ENCODE data around the gene RASAL2.
"Not testable (repeated sequence)": the region's sequence is repeated elsewhere in the genome, so short reads cannot be mapped to it uniquely, and the experiment has no call there.

The RASAL2 gene

GRCh38 chr1:178301141-178301540 lies 207.2 kb downstream of the RASAL2 start:
- no peak for DNase-seq

- DNase-seq = no peak
Measured at GRCh38 chr1:178307264-178307663, 213.4 kb downstream of the RASAL2 start.

DNA sequence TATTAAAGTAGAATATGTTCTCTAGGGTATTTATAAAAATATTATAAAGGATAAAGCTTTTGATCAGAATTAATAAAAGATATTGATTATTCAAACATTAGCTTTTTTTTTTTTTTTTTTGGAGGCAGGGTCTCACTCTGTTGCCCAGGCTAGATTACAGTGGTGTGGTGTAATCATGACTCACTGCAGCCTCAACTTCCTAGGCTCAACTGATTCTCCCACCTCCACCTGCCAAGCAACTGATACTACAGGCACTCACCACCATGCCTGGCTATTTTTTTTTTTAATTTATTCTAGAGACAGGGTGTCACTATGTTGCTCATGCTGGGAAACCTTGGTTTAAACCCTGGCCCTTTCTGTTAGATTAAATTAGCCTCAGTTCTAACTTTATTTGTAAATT lies 214.5 kb downstream of the RASAL2 start:
- no peak for DNase-seq

DNA sequence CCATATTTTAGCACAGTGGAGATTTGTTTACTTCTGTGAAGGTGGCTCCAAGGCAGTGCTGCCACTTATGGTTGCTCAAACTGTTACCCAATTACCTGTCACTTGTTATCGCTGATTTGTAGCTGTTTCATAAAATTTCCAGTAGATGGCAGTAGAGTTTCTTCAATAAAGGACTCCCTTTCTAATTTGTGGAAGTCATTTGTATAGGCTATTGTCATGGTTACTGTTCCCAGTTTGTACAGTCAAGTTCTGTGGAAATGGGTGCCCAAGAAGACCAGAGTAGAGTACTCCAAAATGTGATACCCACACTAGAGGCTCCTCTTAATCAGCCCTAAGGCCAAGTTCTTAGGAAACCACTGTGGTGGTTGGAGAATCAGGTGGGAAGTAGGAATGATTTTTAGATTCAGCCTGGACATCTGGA lies 216.8 kb downstream of the RASAL2 start:
- DNase-seq = no peak

DNA sequence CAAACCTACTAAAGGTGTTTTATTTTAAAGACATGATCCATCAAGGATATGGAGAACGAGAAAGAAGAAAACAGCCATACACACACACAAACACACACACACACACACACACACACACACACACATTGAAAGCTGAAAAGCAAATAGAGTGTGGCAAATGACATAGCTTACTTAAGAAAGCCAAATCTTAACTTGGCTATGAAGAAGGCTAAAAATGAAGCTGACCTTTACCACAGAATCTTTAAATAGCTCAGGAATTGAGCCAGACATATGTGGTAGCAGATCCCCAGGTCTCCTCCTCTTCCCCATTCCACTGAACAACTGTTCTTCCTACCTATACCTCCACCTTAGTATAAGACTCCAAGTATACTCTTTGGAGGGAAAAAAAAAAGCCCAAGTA lies 217.3 kb downstream of the RASAL2 start:
- DNase-seq = no peak

DNA sequence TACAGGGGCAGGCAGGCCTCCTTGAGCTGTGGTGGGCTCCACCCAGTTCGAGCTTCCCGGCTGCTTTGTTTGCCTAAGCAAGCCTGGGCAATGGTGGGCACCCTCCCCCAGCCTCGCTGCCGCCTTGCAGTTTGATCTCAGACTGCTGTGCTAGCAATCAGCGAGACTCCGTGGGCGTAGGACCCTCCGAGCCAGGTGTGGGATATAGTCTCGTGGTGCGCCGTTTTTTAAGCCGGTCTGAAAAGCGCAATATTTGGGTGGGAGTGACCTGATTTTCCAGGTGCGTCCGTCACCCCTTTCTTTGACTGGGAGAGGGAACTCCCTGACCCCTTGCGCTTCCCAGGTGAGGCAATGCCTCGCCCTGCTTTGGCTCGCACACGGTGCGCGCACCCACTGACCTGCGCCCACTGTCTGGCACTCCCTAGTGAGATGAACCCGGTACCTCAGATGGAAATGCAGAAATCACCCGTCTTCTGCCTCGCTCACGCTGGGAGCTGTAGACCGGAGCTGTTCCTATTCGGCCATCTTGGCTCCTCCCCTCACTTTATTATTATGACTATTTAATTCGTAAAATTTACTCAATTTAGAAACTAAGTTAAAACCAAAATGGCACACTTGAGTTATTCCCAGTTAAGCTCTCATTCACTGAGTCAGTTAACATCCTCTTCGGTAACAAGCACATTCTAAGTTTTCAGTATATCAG lies 226.5 kb downstream of the RASAL2 start:
- not testable (repeated sequence) for DNase-seq

- no peak for DNase-seq
Measured at GRCh38 chr1:178323067-178323466, 229.2 kb downstream of the RASAL2 start.

- no peak for DNase-seq
Measured at GRCh38 chr1:178324003-178324402, 230.1 kb downstream of the RASAL2 start.

- DNase-seq = no peak
Measured at GRCh38 chr1:178328728-178329127, 234.8 kb downstream of the RASAL2 start.

GRCh38 chr1:178330153-178330552 lies 236.2 kb downstream of the RASAL2 start:
- no peak for DNase-seq

GRCh38 chr1:178330848-178331497 lies 237.1 kb downstream of the RASAL2 start:
- no peak for DNase-seq

DNA sequence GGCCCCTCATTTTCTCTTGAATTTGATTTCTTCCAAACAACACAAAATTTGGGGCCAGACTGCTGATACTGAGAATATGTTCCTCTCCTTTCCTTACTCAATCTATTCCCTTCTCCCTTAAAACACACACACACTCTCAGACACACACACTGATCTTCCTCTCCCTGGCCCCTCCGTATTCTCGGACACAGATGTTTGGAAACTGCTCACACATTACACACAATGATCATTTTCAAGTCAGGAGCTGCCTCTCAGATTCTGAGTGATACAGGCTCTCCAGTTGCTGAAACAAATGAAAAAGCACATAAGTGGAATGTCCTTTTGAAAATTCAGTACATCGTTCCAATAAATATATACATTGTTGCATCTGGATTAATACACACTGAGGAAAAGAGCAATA lies 241.5 kb downstream of the RASAL2 start:
- no peak for DNase-seq

DNA sequence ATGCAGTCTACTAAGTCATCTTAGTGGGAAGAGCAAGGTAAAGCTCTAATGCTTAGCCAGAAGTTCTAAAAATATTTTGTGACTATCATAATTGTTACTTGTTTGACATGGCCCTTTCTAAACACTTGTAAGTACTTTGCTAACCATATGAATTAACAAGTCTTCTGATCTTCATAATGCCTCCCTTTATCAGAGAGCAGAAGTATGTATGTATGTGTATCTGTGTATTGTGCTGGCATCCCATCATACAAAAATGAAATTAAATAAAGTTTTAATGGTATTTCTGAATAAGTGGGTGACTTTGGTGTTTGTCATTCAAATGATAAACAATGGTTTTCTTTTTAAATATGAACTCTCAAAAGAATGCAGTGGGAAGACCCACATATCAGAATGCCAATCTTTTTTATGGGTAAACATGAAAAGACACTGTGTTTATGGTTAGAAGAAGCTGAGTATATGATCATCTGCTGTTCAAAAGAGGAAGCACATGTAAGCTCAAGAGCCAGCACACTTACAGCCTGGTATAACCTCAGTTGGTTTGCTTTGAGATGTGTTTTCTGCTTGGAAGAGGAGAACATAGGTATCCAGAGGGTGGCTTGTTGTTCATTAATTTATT lies 243.3 kb downstream of the RASAL2 start:
- DNase-seq = no peak

DNA sequence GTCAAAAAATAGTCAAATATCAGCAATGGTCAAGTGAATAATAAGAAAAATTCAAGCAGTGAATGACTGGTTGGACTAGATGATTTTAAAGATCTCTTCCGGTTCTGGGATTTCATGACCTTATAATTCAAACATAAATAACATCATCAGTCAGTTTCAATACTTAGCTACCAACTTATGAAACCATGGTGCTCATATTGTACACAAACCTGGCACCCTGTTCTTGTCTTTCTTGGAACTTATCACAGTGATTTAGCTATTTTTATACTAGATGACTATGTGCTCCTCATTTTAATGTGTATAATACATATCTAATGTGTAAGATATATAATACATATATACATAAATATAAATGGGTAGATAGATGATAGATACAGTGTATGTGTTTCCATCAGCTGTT lies 245.9 kb downstream of the RASAL2 start:
- DNase-seq = no peak

GRCh38 chr1:178341261-178341956 lies 247.5 kb downstream of the RASAL2 start:
- DNase-seq = no peak

DNA sequence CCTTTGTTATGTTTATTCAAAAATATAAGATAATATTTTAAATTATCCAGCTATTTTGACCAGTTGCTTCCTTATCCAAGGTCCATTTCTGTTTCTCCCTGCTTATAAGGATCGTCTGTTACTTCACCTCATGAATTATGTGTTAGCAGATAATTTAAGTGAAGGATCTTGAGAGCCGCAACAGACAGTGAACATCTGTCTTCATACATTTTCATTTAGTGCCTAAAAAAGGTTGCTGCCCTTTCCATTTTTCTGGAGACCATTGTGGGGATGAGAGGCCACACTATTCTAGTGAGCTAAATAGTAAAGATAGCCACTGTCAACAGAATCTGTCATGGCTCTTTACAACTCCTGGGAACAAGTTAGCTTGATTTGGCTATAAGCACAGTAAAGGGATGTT lies 248.8 kb downstream of the RASAL2 start:
- DNase-seq = no peak

DNA sequence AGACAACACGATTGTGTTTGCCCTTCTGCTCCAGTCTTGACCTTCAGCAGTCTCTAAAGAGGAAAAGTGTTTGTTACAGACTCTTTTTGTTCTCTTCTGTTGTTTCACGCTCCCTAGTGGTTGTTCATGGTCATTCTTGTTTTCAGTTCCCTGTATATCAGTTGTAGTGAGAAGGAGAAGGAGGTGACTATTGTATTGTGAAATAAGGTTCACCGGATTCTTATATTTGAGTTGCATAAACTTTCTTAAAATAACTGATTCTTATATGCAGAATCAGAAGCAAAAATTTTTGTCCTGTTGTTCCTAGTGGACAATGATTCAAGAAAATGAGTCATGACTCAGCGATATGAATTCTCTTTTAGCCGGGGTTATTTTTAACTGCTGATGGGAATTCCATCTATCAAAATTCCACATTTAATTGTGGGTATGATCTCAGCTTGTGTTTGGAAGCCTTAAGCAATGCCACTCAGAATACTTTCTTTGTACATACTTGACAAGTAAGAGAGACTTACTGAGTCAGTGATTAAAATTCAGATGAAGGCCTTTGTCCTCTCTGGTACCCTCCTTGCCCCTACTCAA lies 250.7 kb downstream of the RASAL2 start:
- DNase-seq = no peak

GRCh38 chr1:178345238-178345637 lies 251.3 kb downstream of the RASAL2 start:
- DNase-seq = no peak

DNA sequence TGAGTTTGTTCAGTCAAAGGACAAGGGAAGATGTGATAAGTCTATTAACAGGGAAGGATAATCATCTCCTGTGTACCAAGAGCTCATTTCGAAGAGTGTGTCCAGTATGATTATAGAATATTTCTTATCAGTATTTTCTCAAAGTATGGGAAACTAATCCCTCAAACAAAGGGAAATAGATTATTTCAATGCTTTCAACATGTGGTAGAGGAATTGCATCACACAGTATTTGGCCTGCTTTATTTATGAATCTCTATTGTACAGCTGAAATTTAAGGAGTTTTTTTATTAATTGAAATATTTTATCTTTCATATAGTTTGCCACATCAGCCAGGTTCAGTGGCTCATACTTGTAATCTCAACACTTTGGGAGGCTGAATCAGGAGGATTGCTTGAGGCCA lies 251.9 kb downstream of the RASAL2 start:
- DNase-seq = no peak

- no peak for DNase-seq
Measured at GRCh38 chr1:178349801-178350200, 255.9 kb downstream of the RASAL2 start.

- not testable (repeated sequence) for DNase-seq
Measured at GRCh38 chr1:178351911-178352310, 258.0 kb downstream of the RASAL2 start.

DNA sequence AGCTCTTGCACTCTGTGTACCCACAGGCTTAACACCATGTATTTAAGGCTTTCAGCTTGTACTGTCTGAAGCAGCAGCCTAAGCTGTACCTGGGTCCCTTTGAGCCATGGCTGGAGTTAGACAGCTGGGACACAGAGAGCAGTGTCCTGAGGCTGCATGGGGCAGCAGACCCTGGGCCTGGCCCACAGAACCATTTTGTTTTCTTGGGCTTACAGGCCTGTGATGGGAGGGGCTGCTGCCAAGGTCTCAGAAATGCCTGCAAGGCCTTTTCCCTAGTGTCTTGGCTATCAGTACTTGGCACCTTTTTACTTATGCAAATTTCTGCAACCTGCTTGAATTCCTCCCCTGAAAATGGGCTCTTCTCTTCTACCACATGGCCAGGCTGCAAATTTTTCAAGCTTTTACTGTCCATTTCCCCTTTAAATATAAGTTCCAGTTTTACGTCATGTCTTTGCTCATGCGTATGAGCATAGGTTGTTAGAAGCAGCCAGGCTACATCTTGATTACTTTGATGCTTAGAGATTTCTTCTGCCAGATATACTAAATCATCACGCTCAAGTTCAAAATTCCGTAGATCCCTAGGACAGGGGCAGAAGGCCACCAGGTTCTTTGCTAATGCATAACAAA lies 259.0 kb downstream of the RASAL2 start:
- DNase-seq = no peak

GRCh38 chr1:178353524-178353923 lies 259.6 kb downstream of the RASAL2 start:
- DNase-seq = no peak
